ENCODE data around the gene C17orf107. TPM values are rescaled to one million over a fixed set of nuclear protein-coding genes. Genes with fewer than 3 reads are reported as not detected.

C17orf107 gene
- total RNA-seq, 1 experiment from 2014 or later = 3.6 TPM

DNA sequence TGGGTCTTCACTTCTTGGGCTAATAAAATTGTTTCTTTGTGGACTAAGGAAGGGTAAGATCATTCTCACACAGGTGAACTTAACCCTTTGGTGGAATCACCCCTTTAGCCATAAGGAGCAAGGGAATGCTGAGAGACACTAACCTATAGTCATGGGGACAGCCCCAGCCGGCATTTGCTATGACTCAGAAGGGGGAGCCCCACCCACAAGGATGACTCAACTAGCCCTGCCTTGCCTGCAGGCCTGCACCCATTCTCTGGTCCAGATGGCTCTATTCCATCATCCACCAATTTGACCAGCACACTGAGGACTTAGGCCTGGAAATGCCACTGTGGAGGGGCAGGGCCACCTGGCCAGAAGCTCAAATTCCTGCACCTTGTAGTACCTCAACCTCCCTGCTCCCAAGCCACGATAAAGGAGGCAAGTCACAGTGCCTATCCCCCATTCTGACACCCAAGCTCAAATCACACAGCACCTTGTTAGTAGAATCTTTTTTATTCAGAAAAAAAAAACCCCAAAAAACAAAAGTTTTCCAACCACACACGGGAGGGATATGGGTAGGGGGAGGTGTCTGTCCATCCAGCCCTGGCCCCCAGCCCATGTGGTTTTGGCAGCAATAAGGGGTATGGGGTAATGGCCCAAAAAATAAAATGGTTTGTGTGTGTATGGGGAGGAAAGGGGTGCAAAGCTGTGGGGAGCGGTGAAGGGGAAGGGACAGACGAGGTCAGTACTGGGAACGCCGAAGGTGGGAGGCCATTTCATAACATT is 46.0 kb downstream of the C17orf107 start:
- peaks cover 62% of the 10 kb centered on the region for H3K36me3 Mint-ChIP-seq (ENCODE audit: insufficient read depth, unreplicated experiment)
- H3K4me3 Mint-ChIP-seq (ENCODE audit: unreplicated experiment) = peak overlapping the region; percentile 74
- H3K27me3 Mint-ChIP-seq (ENCODE audit: insufficient read depth, unreplicated experiment) = no peaks in the 10 kb centered on the region
- peak; percentile 96 for DNase-seq (ENCODE audit: unreplicated experiment)
- TF ChIP-seq, protein P1, sequence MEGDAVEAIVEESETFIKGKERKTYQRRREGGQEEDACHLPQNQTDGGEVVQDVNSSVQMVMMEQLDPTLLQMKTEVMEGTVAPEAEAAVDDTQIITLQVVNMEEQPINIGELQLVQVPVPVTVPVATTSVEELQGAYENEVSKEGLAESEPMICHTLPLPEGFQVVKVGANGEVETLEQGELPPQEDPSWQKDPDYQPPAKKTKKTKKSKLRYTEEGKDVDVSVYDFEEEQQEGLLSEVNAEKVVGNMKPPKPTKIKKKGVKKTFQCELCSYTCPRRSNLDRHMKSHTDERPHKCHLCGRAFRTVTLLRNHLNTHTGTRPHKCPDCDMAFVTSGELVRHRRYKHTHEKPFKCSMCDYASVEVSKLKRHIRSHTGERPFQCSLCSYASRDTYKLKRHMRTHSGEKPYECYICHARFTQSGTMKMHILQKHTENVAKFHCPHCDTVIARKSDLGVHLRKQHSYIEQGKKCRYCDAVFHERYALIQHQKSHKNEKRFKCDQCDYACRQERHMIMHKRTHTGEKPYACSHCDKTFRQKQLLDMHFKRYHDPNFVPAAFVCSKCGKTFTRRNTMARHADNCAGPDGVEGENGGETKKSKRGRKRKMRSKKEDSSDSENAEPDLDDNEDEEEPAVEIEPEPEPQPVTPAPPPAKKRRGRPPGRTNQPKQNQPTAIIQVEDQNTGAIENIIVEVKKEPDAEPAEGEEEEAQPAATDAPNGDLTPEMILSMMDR (IDR thresholded peaks at IDR 0.05; ENCODE audit: unreplicated experiment) = no peak
- ChIA-PET CTCF (interaction anchor here (0.6 to 1.7 kb wide), 4 partner anchors 36 to 250 kb away, joined by 3 to 5 read pairs (median 5); partner anchors contain the start of gene MED11), POLR2A (interaction anchor here (0.6 to 21.5 kb wide), 7 partner anchors 11 to 235 kb away, joined by 3 to 639 read pairs (median 5); partner anchors contain the start of genes ARRB2, PSMB6 and SPAG7)
- peak overlapping the region; percentile 90 for H3K27ac Mint-ChIP-seq (ENCODE audit: low read depth, unreplicated experiment)
- no peaks in the 10 kb centered on the region for H3K9me3 Mint-ChIP-seq (ENCODE audit: unreplicated experiment)
- intact Hi-C loops (cut with micrococcal nuclease) = no loop called here
- peaks cover 59% of the 10 kb centered on the region for H3K4me1 Mint-ChIP-seq (ENCODE audit: insufficient read depth, unreplicated experiment)
- no TSS peak for BruUV-seq (replicated peaks)

DNA sequence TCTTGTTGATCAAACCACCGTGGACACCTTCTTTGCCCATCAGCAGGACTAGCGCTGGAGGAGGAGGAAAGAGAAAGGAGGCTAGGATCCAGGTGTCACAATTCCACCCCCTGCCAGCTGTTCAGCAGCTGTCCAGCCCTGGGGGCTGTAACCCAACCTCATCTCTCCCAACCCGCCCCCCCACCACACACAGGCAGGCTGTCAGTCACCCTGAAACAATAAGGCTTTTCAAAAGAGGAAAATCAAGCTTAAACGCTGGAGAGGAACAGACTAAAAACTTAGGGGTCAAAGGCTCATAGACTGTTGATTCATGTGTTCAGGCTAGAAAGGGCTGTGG is 46.6 kb downstream of the C17orf107 start:
- CTCF ChIA-PET = interaction anchor here (0.6 to 1.7 kb wide), 5 partner anchors 36 to 250 kb away, joined by 3 to 5 read pairs (median 5); partner anchors contain the start of gene MED11
- Mint-ChIP-seq H3K36me3 (ENCODE audit: insufficient read depth, unreplicated experiment) (peaks cover 57% of the 10 kb centered on the region), H3K4me3 (ENCODE audit: unreplicated experiment) (peak overlapping the region; percentile 74), H3K27ac (ENCODE audit: low read depth, unreplicated experiment) (peak overlapping the region; percentile 93), H3K27me3 (ENCODE audit: insufficient read depth, unreplicated experiment) (no peaks in the 10 kb centered on the region), H3K9me3 (ENCODE audit: unreplicated experiment) (no peaks in the 10 kb centered on the region), H3K4me1 (ENCODE audit: insufficient read depth, unreplicated experiment) (peaks cover 63% of the 10 kb centered on the region)
- TF ChIP-seq, protein P1 (IDR thresholded peaks at IDR 0.05; ENCODE audit: unreplicated experiment) = no peak
- DNase-seq (ENCODE audit: unreplicated experiment) = peak; percentile 26
- BruUV-seq (replicated peaks) = no TSS peak
- POLR2A ChIA-PET = interaction anchor here (1.2 to 21.5 kb wide), 7 partner anchors 11 to 236 kb away, joined by 3 to 639 read pairs (median 6); partner anchors contain the start of genes ARRB2, INCA1, KIF1C and PSMB6
- intact Hi-C loops (cut with micrococcal nuclease) = no loop called here

DNA sequence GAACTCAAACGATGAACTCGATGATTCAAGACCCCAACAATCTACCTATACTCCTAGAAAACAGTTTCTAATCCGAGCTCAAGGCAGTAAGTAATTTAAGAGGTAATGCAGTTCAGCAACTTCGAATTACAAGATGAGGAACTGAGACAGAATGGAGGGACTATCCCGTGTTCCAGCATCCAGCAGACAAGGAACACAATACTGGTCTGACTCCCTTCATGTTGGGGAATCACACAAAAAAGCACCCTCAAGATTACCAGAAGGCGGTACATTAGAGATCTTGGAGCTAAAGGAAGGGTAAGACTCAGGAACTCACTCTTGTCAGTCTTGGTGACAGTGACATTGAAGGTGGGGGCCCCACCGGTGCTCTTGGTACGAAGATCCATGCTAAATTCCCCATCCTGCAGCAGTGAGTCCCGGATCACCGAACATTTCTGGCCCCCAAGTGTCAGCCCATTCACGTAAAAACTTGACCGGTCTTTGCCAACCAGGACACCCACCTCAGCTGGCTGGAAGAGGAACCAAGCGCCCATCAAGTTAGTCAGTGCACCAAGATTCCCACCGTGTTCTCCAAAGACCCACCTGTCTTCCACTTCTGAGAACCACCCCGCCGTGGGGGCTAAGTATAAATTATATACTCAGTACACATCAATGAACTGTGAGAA is 47.1 kb downstream of the C17orf107 start:
- Mint-ChIP-seq H3K27me3 (ENCODE audit: insufficient read depth, unreplicated experiment) (no peaks in the 10 kb centered on the region), H3K4me3 (ENCODE audit: unreplicated experiment) (peak overlapping the region; percentile 74), H3K4me1 (ENCODE audit: insufficient read depth, unreplicated experiment) (peaks cover 63% of the 10 kb centered on the region), H3K9me3 (ENCODE audit: unreplicated experiment) (no peaks in the 10 kb centered on the region), H3K27ac (ENCODE audit: low read depth, unreplicated experiment) (peak overlapping the region; percentile 93), H3K36me3 (ENCODE audit: insufficient read depth, unreplicated experiment) (peaks cover 56% of the 10 kb centered on the region)
- TF ChIP-seq, protein P1 (IDR thresholded peaks at IDR 0.05; ENCODE audit: unreplicated experiment) = no peak
- BruUV-seq (replicated peaks) = TSS peak; percentile 60
- no peak for DNase-seq (ENCODE audit: unreplicated experiment)
- ChIA-PET CTCF (interaction anchor here (0.6 to 1.7 kb wide), 5 partner anchors 37 to 251 kb away, joined by 3 to 5 read pairs (median 5); partner anchors contain the start of gene MED11), POLR2A (interaction anchor here (0.7 to 21.5 kb wide), 10 partner anchors 12 to 236 kb away, joined by 3 to 639 read pairs (median 6); partner anchors contain the start of genes ARRB2, CAMTA2, INCA1 and KIF1C)
- intact Hi-C loops (cut with micrococcal nuclease) = no loop called here

DNA sequence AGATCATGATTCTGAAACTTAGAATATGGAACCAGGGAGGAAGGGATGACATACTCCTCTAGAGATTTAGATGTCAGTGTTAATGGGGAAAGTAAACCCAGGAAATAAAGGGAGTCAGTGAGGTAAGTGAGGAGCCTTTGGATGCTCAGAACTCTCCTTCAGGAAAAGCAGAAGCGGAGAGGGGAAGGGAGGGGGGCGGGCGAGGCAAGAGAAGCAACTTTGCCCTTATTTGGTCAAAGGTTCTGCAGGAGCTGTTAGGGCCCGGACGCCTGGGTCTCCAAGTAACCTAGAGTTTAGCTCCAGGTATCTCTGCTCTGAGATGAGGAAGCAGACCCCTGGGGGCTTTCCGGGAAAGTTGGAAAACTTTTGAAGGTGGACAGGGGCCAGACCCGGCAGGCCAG is 47.7 kb downstream of the C17orf107 start:
- POLR2A ChIA-PET = interaction anchor here (0.7 to 21.5 kb wide), 14 partner anchors 7 to 237 kb away, joined by 3 to 639 read pairs (median 6); partner anchors contain the start of genes ARRB2, CAMTA2, INCA1 and KIF1C
- TF ChIP-seq, protein P1 (IDR thresholded peaks at IDR 0.05; ENCODE audit: unreplicated experiment) = no peak
- CTCF ChIA-PET = no interaction called here
- H3K27ac Mint-ChIP-seq (ENCODE audit: low read depth, unreplicated experiment) = peak overlapping the region; percentile 93
- BruUV-seq (replicated peaks) = no TSS peak
- H3K4me3 Mint-ChIP-seq (ENCODE audit: unreplicated experiment) = peak overlapping the region; percentile 74
- DNase-seq (ENCODE audit: unreplicated experiment) = peak; percentile 30
- intact Hi-C loops (cut with micrococcal nuclease) = no loop called here
- peaks cover 57% of the 10 kb centered on the region for H3K4me1 Mint-ChIP-seq (ENCODE audit: insufficient read depth, unreplicated experiment)
- peaks cover 56% of the 10 kb centered on the region for H3K36me3 Mint-ChIP-seq (ENCODE audit: insufficient read depth, unreplicated experiment)
- H3K27me3 Mint-ChIP-seq (ENCODE audit: insufficient read depth, unreplicated experiment) = no peaks in the 10 kb centered on the region
- no peaks in the 10 kb centered on the region for H3K9me3 Mint-ChIP-seq (ENCODE audit: unreplicated experiment)

Measured in MCF 10A (cell line).